Coronary artery (tissue), 2 donors: Measurements from ENCODE around the gene PJA1.
A peak's percentile ranks its signal among the peaks of the same experiment; 100 is the strongest.

Source experiments
- DNase-seq: peaks from one replicate; pipeline ENCODE4 v3.0.0-alpha.2; 2017; ENCODE audit warnings: low spot score
- H3K27ac ChIP-seq, 2 donors: fragments of 200-600 bp; sonication (generic); one replicate each; pipeline ENCODE4 v1.5.1; 2016 to 2019
- H3K4me3 ChIP-seq: fragments of 200-600 bp; sonication (generic); 2 replicates; pipeline ENCODE4 v1.5.1; 2016; ENCODE audit warnings: mild to moderate bottlenecking, moderate library complexity
- TF ChIP-seq, protein P1 (sequence below): fragments of 200-600 bp; sonication (generic); IDR thresholded peaks from one replicate; pipeline ENCODE4 v1.5.1; 2019; ENCODE audit warnings: antibody characterized with exemption

PJA1 gene

DNA sequence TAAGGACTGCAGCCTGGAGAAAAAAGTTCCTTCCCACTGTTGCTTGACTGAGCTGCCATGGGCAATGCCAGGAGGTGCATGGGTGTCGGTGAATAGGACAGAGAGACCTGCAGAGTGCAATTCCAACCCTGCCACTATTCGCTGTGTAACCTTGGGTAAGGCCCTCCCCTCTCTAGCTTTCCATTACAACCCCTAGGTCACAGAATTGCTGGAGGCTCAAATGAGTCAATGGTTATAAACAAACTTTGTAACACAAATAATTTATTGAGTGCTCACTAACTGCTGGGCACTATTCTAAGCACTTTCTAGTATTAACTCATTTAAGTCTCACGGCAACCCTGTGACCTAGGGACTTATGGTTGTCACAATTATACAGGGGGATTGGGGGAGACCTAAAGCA lies 37.8 kb downstream of the PJA1 start:
- DNase-seq, result no peak
- Histone ChIP-seq H3K27ac (no peak overlapping the region), H3K4me3 (no peak overlapping the region)
- TF ChIP-seq, protein P1, sequence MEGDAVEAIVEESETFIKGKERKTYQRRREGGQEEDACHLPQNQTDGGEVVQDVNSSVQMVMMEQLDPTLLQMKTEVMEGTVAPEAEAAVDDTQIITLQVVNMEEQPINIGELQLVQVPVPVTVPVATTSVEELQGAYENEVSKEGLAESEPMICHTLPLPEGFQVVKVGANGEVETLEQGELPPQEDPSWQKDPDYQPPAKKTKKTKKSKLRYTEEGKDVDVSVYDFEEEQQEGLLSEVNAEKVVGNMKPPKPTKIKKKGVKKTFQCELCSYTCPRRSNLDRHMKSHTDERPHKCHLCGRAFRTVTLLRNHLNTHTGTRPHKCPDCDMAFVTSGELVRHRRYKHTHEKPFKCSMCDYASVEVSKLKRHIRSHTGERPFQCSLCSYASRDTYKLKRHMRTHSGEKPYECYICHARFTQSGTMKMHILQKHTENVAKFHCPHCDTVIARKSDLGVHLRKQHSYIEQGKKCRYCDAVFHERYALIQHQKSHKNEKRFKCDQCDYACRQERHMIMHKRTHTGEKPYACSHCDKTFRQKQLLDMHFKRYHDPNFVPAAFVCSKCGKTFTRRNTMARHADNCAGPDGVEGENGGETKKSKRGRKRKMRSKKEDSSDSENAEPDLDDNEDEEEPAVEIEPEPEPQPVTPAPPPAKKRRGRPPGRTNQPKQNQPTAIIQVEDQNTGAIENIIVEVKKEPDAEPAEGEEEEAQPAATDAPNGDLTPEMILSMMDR, result no peak

DNA sequence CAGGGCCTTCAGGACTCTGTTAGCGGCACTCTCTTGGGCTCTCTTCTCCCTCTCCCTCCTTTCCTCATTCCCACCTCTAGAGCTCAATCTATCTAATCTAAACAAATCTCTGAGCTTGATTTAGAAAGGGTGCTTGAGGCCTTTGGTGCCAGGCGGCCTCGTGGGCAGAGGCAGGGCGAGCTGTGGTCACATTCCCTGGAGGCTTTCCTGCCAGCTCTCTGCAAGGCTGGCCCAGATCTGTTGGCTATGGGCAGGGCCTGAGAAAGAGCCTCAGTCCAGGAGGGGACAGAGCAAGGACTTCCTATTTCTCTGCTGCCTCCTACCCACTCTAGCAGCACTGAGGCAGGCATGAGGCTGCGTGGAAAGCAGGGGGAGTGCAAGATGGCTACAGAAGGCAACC lies 38.6 kb downstream of the PJA1 start:
- peak overlapping the region in 1 of 2 donors; percentile 58 for H3K27ac ChIP-seq
- no peak overlapping the region for H3K4me3 ChIP-seq
- DNase-seq, result no peak
- TF ChIP-seq, protein P1, result no peak

DNA sequence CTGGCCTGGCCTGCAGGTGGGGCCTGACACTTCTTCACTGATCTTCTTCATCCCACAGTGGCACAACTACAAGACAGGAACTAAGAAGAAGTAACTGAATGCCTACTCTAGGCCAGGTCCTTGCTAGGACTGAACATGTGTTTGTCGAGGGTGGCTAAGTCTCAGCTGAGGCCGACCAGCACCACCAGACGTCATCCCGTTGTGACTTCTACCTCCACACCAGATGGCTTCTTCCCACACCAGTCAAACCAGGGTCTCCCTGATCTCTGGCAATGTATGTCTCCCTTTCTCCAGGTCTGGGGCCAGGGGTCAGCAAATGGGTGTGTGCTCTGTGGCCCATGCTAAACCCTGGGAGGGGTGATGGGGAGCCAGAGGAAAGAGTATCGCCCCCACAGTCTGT lies 40.2 kb downstream of the PJA1 start:
- no peak for DNase-seq
- no peak overlapping the region for H3K4me3 ChIP-seq
- TF ChIP-seq, protein P1, result no peak
- no peak overlapping the region for H3K27ac ChIP-seq

DNA sequence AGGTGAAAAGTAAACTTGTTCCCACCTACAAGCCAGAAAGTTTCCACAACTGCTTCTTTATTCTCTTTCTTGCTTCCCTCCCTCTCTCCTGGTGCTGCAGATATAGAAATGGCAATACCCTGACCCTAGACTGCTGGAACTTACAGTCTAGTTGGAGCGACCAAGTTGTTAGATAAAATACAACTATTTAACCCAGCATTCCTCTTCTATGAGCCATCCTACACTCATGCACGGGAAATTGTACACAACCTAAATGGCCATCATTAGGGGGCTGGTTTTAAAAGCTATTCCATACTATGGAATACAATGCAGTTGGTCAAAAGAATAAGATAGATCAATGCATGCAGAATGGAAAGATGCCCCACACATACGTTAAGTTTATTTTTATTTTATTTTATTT lies 41.1 kb downstream of the PJA1 start:
- TF ChIP-seq, protein P1, result no peak
- no peak for DNase-seq
- no peak overlapping the region for H3K27ac ChIP-seq
- H3K4me3 ChIP-seq, result no peak overlapping the region

DNA sequence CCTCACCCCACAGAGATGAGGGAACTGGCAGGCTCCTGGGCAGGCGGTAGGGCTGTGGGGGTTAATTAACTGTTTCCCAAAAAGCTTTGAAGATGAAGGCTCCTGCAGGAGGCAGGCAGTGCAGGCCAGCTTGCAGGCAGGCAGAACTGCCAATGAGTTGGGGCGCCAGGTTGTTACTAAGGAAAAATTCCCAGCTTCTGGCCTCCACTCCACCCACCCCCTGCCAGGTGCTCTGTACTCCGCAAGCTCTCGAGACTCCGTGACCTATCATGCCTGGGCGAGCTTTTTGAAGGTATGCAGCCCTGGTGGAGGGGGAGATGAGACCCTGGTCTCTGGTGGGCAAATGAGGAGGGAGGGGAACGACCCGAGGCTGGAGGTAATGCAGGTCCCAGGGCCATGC lies 41.8 kb downstream of the PJA1 start:
- no peak for DNase-seq
- Histone ChIP-seq H3K4me3 (no peak overlapping the region), H3K27ac (no peak overlapping the region)
- TF ChIP-seq, protein P1, result no peak

DNA sequence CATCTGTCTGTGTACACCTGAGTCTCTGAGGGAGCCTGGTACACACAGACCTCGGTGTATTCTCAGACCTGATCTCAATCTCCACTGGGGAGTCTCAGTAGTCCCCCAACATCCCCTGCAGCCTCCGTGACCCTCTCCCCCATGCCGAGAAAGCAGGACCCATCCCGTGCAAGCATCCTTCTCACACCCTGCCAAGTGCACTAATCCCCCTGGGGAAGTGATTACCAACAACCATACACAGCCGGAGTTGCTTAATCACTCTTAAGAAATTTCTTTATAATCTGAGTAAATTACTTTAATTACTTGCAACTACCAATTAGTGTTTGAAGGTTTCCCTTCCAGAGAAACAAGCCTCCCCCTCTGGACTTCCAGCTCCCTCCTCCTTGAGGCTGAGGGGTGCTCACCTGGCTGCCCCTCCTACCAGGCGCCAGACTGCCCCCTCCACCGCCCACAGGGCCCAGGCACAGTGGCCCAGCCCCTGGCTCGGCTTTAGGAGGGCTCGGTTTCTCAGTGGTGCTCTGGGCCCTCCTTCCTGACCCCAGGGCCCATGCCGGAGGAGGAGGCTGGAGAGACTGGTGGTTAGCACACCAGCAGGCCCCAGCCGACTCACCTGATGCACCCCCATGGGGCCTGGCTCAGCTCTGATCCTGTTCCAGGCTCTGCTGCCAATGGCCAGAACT lies 43.8 kb downstream of the PJA1 start:
- H3K27ac ChIP-seq, result no peak overlapping the region
- TF ChIP-seq, protein P1, result no peak
- H3K4me3 ChIP-seq, result no peak overlapping the region
- DNase-seq, result no peak

DNA sequence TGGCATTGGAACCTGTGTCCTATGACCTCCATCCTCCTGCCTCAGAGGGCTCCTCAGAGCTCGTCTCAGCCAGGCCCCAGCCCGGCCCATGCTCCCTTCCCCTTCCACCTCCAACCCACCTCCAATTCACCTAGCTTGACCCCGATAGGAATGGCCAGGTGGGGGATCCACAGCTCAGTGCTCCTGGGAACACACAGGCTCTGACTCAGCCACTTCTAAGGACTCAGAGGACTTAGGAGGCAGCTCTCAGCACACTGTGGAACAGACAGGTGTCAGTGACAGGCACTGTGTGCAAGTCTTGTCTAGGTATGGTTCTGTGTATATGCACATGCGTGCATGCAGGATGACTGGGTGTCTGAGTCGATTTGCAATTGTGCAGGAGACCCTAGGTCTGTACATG lies 44.8 kb downstream of the PJA1 start:
- Histone ChIP-seq H3K4me3 (no peak overlapping the region), H3K27ac (no peak overlapping the region)
- DNase-seq, result no peak
- TF ChIP-seq, protein P1, result no peak
